ELR (cell line): ENCODE results near the gene HBE1.
"Not testable (repeated sequence)": the region's sequence is repeated elsewhere in the genome, so short reads cannot be mapped to it uniquely, and the experiment has no call there.

Experiments
- DNase-seq: peaks from one replicate; pipeline ENCODE4 v3.0.0-alpha.2; 2015; ENCODE audit warnings: low read depth

HBE1 gene

DNA sequence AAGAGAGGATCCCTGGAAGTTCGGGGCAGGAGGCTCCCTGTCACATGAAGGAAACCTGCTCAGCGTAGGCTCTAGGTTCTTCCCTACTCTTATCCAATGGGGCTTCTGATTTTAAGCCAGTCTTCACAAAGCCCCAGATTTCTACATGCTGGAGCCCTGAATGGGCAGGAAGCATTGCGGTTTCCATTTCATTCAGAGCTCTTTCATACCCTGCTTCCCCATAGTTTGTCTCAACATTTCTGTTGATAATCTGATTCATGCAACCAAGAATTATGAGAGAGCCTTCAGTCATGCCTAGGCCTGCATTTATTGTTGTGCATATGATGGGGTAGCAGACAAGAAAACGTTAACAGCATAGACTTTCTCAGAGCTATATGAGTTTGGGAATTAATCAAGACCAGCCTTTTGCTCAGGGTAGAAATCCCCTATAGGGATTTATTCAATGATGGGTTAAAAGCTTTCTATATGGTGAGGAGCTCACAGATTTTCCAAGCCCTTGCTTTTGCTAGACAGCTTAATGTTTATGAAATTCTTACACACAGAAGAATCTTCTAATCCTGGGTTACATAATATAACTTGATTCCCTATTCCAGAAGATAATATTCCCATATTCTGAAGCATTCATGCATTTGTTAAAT lies 16.1 kb upstream of the HBE1 start:
- DNase-seq, result no peak

DNA sequence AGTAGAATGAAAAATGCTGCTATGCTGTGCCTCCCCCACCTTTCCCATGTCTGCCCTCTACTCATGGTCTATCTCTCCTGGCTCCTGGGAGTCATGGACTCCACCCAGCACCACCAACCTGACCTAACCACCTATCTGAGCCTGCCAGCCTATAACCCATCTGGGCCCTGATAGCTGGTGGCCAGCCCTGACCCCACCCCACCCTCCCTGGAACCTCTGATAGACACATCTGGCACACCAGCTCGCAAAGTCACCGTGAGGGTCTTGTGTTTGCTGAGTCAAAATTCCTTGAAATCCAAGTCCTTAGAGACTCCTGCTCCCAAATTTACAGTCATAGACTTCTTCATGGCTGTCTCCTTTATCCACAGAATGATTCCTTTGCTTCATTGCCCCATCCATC lies 14.9 kb upstream of the HBE1 start:
- no peak for DNase-seq

DNA sequence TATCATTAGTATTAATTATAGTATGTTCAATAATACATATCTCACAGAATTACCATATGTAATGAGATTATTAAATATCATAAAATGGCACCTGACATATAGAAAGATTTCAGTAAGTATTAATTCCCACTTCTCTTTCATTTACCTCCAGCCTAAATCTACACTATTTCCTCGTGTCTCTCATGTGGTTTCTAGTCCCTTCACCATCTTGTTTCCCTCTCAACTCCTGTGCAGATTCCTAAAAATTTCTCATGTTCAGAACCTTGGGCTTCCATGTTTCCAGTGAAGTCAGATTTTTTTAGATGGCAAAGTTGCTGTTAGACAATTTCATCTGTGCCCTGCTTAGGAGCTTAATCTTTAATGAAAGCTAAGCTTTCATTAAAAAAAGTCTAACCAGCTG lies 14.1 kb upstream of the HBE1 start:
- DNase-seq, result no peak

DNA sequence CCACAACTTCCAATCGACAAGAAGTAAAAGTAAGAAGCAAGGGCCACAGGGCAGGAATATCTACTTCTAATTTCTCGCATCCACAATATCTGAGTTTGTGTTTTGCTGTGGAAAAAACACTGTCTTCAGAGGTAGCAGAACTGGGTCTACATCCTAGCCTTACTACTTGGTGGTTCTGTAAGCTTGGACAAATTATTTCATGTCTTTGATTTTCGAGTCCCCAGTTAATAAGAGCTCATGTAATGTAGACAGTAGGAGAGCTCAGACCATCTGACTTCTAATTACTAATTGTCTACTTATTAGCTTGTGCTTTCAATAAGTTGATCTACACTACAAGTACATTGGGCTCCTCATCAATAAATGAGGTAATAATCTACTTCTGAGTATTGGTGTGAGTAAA lies 13.3 kb upstream of the HBE1 start:
- DNase-seq, result no peak

DNA sequence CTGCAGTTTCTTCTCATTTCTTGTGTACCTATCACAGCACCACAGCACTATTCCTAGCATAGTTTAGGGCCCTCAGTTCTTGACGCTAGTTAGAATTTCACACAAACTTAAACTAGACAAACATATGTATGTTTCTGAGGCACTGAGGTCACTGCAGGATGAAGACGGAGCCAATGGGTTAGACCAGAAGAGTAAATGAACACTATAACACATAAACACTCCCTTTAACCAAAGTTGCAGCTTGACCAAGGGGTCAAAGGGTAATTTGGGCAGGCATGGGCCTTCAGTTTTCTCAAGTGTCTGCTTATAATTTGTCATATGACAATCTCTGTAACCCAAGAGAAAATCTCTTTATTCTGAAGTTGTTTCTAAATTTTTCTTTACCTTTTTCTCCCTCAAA lies 12.9 kb upstream of the HBE1 start:
- no peak for DNase-seq

DNA sequence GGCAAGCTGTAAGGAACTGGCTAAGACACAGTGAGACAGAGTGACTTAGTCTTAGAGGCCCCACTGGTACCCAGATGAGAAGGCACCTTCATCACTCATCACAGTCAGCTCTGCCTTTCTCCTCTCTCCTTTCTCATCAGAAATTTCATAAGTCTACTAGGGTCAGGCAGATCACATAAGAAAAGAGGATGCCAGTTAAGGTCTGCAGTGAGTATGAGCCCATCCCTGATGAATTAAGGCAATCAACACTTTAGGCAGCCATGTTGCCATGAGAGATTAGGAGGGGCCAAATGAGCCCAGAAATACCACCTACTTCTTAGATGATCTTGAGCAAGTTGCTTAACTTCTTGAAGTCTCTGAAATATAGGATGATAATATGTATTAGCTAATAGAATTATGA lies 11.9 kb upstream of the HBE1 start:
- DNase-seq, result no peak

DNA sequence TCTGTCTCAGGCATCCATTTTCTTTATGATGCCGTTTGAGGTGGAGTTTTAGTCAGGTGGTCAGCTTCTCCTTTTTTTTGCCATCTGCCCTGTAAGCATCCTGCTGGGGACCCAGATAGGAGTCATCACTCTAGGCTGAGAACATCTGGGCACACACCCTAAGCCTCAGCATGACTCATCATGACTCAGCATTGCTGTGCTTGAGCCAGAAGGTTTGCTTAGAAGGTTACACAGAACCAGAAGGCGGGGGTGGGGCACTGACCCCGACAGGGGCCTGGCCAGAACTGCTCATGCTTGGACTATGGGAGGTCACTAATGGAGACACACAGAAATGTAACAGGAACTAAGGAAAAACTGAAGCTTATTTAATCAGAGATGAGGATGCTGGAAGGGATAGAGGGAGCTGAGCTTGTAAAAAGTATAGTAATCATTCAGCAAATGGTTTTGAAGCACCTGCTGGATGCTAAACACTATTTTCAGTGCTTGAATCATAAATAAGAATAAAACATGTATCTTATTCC lies 10.9 kb upstream of the HBE1 start:
- peak; percentile 100 for DNase-seq

DNA sequence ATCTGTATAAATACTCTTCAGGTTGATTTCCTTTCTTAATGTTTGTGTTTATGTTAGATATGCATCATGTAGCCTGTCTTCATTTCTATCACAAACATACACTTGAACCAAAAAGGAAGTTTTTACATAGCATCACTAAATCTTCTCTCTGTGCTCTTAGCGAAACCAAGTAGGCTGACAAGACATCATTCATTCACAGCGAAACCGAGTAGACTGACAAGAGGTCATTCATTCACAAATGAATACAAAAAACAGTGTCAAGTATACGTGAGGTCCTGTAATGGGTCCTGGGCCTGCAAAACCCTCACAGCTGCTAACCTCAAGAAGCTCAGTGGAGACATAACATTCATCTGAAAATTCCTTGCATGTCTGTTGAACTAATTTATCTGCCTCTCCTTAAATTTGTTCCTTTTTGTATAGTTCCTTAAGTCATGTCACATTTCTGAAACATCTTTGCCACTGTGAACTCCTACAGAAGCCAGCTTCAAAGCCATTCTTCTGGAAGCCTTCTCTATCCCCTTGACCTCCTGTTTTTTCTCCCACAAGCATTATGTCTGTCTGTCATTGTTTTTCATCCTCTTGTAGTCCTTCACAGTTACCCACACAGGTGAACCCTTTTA lies 9.8 kb upstream of the HBE1 start:
- DNase-seq, result no peak

DNA sequence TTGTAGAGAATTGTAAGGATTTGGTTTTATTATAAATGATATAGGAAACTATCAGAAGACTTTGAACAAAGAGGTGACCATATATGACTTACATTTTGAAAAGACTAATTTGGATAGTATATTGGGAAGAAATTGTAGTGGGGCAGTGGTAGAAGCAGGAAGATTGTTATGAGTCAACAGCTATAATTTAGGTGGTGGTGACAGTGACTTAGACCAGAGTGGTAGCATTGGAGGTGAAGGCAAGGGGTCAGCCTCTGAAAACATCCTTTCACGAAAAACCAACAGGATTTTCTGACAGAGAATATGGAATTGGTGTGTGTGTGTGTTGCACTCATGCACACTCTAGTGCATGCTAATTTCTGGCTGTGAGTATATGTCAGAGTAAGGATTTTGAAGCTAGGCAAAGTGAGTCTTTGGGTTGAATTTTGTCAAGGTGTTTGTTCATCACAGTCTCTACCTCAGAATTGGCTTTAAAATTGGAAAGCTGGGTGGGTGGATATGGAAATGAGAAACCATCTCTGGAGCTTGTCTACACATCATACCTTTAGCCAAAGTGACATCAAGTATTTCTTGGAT lies 8.2 kb upstream of the HBE1 start:
- peak; percentile 20 for DNase-seq

DNA sequence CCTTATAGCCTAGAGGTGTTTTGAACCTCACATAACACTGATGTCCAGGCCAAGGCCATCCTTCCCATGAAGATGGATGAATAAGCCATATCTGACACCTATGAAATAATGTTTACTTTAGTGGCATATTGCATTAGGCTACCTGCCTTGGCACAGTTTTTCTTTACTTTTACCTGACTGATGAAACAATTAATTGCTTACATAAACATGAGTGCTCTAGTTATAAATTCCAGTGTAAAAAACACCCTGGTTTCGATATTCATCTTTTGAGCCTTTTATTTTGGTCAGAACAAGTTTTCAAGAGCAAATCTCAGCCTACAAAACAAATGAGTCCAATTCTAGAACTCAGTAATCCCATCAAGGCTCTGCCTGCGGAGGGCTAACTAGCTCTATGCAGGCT lies 7.0 kb upstream of the HBE1 start:
- no peak for DNase-seq

DNA sequence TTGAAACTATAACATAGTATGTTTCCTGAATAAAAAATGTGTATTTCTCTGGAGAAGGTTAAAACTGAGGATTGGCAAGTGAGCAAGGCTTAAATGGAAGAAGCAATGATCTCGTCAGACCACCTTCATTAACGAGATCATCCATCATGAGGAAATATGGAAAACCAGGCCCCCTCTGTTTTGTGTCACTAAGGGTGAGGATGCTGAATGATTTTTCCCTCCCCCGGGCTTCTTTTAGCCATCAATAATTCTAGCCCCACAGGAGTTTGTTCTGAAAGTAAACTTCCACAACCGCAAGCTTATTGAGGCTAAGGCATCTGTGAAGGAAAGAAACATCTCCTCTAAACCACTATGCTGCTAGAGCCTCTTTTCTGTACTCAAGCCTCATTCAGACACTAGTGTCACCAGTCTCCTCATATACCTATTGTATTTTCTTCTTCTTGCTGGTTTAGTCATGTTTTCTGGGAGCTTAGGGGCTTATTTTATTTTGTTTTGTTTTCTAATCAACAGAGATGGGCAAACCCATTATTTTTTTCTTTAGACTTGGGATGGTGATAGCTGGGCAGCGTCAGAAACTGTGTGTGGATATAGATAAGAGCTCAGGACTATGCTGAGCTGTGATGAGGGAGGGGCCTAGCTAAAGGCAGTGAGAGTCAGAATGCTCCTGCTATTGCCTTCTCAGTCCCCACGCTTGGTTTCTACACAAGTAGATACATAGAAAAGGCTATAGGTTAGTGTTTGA lies 5.8 kb upstream of the HBE1 start:
- no peak for DNase-seq

DNA sequence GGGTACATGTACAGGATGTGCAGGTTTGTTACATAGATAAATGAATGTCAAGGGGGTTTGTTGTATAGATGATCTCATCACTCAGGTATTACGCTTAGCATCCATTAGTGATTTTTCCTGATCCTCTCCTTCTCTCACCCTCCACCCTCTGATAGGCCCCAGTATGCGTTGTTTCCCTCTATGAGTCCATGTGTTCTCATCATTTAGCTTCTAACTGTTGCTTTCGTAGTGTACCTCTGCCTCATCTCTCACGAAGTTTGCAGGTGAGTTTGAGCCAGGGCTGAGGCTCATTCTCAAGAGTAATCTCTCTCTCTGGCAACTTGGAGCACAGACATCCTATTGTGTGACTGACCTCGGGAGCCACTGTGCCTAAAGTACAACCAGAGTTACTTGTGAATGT lies 4.7 kb upstream of the HBE1 start:
- DNase-seq, result peak; percentile 83

DNA sequence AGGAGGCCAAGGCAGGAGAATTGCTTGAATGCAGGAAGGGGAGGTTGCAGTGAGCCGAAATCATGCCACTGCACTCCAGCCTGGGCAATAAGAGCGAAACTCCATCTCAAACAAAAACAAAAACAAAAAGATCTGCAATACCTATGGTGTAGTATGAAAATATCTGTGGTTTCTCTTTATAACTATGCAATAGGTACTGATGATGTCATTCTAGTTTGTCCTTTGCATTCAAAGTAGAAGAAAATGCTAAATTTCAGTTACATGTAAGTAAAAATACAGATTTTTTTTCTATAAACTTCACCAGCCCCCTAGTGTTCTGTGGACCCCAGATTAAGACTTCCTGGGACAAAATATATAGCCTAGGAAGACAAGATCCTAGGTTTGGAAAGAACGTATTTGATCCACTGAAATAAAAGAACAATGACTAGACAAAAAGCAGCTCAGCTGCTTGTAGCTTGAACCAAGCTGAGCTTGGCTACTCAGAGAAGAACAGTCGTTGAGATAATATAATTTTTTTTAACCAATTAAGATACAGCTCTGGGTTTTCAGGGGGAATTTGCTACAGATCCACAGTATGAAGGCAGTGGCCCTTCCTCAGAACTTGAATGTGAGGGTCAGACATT lies 2.8 kb upstream of the HBE1 start:
- DNase-seq, result no peak

DNA sequence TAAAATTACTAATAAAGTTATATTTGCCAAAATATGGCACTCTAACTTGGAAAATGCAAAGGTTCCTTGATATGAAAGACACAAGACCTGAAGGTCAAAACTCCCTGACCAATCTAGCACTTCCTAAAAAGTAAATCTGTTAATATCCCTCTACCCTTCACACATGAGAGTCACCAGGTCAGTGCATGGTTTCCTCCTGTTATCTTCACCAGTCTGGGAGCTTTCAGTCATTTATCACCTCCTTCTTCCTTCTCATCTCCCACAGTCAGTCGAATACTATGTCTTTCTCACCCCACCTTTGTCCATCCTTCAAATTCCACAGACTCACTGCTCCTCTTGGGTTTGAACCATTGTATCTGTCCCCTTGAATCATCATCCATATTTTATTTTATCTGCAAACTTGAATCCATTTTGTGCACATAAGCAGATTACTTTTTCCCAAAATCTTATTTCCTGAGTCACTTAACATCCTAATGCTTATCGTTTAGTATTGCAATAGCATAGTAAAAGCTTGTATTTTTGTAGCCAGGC lies 2.6 kb downstream of the HBE1 start:
- no peak for DNase-seq

DNA sequence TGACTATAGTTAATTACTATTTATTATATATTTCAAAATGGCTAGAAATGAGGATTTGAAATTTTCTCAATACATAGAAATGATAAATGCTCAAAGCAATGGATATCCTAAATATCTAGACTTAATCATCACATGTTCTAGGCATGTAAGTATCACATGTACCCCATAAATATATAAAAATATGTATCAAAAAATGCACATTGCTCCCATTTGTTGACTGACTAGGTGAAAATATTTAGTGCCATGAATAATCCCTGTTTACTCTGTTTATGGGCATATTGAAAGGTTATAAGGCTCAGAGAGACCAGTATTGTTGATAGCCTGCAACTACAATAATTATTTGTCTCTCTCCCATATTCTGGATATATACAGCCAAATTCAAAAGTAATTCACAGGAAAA lies 3.1 kb downstream of the HBE1 start:
- DNase-seq, result no peak

DNA sequence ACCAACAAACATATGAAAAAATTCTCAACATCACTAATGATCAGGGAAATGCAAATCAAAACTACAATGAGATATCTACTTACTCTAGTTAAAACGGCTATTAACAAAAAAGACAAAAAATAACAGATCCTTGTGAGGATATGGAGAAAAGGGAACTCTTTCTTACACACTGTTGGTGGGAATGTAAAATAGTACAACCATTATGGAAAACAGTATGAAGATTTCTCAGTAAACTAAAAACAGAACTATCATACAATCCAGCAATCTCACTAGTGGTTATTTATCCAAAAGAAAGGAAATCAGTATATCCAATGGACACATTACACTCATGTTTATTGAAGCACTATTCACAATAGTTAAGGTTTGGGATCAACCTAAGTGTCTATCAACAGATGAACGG lies 3.9 kb downstream of the HBE1 start:
- no peak for DNase-seq

DNA sequence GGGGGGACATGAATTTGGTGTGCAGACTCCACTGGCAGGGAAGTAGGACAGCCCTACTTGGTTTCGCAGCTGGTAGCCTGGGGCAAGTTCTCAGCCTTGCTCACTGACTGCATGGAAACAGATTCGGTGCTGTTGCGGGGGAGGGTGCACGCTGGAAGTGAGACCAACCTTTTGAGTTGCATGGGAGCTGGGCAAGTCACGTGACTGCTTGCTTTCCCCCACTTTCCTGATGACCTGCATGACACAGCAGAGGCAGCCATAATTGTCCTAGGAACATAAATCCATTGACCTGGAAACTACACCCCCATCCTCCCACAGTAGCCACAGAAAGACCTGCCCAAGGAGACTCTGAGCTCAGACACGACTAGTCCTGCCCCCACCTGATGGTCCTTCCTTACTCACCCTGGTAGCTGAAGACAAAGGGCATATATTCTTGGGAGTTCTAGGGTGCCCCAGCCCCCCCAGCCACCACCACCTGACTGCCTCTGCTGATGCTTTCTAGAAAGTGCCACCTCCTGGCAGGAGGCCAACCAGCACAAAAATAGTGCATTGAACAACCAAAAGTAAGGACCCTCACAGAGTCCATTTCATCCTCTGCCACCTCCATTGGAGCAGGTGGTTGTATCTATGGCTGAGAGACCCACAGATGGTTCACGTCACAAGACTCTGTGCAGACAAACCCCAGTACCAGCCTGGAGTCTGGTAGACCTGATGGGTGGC lies 11.0 kb downstream of the HBE1 start:
- DNase-seq, result no peak

DNA sequence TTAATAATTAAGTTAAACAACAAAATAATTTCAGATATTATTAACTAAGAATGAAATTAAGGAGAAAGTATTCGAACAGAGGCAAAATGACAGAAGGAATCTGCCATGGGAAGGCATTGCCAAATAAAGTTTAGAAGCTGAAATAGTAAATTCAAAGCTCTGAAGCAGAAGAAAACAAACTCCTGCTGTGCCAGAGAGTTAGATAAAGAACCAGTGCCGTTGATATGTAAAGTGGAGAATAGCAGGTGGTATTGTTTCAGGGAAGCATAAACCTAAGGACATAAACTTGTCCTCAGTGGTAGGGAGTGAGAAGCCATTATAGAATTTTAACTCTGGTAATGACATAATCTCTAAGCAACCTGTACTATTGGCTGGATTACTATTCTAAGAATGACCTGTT lies 12.4 kb downstream of the HBE1 start:
- no peak for DNase-seq

DNA sequence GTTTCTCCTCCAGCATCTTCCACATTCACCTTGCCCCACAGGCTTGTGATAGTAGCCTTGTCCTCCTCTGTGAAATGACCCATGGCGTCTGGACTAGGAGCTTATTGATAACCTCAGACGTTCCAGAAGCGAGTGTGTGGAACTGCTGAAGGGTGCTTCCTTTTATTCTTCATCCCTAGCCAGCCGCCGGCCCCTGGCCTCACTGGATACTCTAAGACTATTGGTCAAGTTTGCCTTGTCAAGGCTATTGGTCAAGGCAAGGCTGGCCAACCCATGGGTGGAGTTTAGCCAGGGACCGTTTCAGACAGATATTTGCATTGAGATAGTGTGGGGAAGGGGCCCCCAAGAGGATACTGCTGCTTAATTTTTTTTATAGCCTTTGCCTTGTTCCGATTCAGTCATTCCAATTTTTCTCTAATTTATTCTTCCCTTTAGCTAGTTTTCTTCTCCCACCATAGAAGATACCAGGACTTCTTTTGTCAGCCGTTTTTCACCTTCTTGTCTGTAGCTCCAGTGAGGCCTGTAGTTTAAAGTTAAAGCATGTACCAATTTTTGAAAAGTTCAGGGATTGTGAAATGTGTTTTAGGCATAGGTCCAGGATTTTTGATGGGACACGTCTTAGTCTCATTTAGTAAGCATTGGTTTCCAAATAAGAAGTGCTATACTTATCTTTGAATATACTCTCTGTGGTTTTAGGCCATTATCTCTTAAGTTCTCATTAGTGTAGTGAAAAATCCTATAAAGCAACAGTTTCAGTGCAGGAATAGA lies 14.9 kb downstream of the HBE1 start, which contains the start of gene HBG2:
Gene HBG2, minus strand, starts transcription at position 136 of the 768 bp plus-strand sequence. Its CDS starts 53 bp downstream, at position 83.
- DNase-seq, result not testable (repeated sequence)

DNA sequence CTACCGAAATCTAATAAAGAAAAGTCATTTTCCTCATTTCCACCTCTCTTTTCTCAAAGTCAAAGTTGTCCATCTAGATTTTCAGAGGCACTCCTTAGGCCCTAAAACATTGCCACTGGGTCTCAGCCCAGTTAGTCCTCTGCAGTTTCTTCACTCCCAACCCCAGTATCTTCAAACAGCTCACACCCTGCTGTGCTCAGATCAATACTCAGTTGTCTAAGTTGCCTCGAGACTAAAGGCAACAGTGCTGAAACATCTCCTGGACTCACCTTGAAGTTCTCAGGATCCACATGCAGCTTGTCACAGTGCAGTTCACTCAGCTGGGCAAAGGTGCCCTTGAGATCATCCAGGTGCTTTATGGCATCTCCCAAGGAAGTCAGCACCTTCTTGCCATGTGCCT lies 15.7 kb downstream of the HBE1 start:
- DNase-seq, result not testable (repeated sequence)

DNA sequence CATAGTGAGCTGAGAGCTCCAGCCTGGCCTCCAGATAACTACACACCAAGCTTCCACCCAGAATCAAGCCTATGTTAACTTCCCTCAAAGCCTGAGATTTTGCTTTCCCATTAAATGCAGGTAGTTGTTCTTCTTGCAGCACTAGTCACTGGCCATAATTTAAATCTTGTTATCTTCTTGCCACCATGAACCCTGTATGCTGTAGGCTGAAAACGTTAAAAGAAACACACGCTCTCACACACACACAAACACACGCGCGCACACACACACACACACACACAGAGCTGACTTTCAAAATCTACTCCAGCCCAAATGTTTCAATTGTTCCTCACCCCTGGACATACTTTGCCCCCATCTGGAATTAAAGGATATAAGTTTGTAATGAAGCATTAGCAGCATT lies 16.3 kb downstream of the HBE1 start:
- not testable (repeated sequence) for DNase-seq
